ENCODE data around the gene MRPL27.
A peak's percentile ranks its signal among the peaks of the same experiment; 100 is the strongest.

The MRPL27 gene

DNA sequence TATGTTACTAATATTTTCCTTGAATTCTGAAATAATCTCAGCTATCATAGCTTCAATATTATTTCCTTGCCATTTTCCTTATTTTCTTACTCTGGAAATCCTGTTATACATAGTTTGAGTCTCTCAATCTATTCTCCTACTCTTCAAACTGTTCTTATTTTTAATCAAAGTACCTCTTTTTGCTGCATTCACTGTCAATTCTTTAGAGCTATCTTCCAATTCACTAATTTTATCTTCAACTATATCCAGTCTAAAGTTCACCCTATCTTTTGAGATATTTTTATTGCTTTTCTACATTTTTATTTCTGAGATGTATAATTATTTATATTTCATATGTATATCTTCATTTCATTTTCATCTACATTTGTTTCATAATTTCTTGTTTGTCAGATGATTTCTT, 34.3 kb downstream of the MRPL27 start:
- peak; percentile 64 for TF ChIP-seq SETDB1 (IDR thresholded peaks at IDR 0.05; ENCODE audit: insufficient read length, low read length)
- 0 out of 2 replicates have a peak, but pooled peaks have one; percentile 18 for TF ChIP-seq SP7 (tag by site-specific recombination; IDR thresholded peaks at IDR 0.05)
- TF ChIP-seq ZBTB7A (tag by site-specific recombination; IDR thresholded peaks at IDR 0.05; ENCODE audit: low read depth): no peak
- TF ChIP-seq, protein P1, sequence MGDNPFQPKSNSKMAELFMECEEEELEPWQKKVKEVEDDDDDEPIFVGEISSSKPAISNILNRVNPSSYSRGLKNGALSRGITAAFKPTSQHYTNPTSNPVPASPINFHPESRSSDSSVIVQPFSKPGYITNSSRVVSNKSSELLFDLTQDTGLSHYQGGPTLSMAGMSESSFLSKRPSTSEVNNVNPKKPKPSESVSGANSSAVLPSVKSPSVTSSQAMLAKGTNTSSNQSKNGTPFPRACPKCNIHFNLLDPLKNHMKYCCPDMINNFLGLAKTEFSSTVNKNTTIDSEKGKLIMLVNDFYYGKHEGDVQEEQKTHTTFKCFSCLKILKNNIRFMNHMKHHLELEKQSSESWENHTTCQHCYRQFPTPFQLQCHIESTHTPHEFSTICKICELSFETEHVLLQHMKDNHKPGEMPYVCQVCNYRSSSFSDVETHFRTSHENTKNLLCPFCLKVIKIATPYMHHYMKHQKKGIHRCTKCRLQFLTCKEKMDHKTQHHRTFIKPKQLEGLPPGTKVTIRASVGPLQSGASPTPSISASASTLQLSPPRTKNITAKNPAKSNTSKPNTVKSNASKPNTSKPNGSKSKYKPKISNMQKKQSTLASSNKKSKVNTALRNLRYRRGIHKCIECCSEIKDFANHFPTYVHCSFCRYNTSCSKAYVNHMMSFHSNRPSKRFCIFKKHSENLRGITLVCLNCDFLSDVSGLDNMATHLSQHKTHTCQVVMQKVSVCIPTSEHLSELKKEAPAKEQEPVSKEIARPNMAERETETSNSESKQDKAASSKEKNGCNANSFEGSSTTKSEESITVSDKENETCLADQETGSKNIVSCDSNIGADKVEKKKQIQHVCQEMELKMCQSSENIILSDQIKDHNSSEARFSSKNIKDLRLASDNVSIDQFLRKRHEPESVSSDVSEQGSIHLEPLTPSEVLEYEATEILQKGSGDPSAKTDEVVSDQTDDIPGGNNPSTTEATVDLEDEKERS (tag by site-specific recombination; IDR thresholded peaks at IDR 0.05): 0 out of 2 replicates have a peak, but pooled peaks have one; percentile 59
- Histone ChIP-seq H3K27ac (ENCODE audit: extremely low read depth, low read depth, low read length) (no peak overlapping the region), H3K9me3 (ENCODE audit: control insufficient read depth, insufficient read depth, low read depth, low read length) (no peaks in the 10 kb centered on the region), H3K4me3 (ENCODE audit: low read depth, low read length) (no peak overlapping the region), H3K36me3 (ENCODE audit: control insufficient read depth in 2 of 2, insufficient read depth in 1 of 2, low read length in 2 of 2) (no peaks in the 10 kb centered on the region), H3K4me1 (ENCODE audit: control insufficient read depth, insufficient read depth, low read length) (no peaks in the 10 kb centered on the region)
- ChIA-PET POLR2A (no interaction called here), CTCF (interaction anchor here (0.6 to 2.5 kb wide), 4 partner anchors 42 to 251 kb away, joined by 3 to 10 read pairs (median 5); partner anchors contain the start of gene LRRC59)

DNA sequence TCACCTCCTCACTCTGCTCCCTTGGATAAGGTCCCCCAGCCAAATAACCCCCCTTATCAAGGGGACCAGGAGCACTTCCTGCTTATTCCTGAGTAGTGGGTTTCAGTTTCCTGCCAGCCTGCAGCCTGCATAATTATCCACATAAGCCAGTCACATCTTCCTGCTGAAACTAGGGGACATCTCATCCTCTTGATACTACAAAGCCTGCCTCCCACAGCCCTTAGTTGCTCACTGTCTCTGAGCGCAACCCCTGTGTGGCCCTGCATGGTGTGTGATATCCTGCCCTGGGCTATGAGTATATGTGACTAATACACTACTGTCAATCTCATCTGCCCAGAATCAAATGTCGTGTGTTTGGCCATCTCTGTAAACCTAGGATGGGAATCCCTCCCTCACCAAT, 35.0 kb downstream of the MRPL27 start:
- TF ChIP-seq ZNF664 (tag by site-specific recombination; IDR thresholded peaks at IDR 0.05) (no peak), ZNF558 (tag by site-specific recombination; IDR thresholded peaks at IDR 0.05) (no peak), ZNF37A (tag by site-specific recombination; IDR thresholded peaks at IDR 0.05) (no peak), ZNF19 (tag by site-specific recombination; IDR thresholded peaks at IDR 0.05; ENCODE audit: low read depth) (no peak), ZNF777 (tag by site-specific recombination; IDR thresholded peaks at IDR 0.05; ENCODE audit: borderline replicate concordance) (no peak), ZNF311 (tag by site-specific recombination; IDR thresholded peaks at IDR 0.05; ENCODE audit: borderline replicate concordance) (no peak), ZSCAN23 (tag by site-specific recombination; IDR thresholded peaks at IDR 0.05) (no peak), KLF16 (tag by site-specific recombination; IDR thresholded peaks at IDR 0.05) (no peak), ZBTB21 (tag by site-specific recombination; IDR thresholded peaks at IDR 0.05) (no peak), ZNF501 (tag by site-specific recombination; IDR thresholded peaks at IDR 0.05) (no peak), SETDB1 (IDR thresholded peaks at IDR 0.05; ENCODE audit: insufficient read length, low read length) (no peak)
- TF ChIP-seq, protein P2, sequence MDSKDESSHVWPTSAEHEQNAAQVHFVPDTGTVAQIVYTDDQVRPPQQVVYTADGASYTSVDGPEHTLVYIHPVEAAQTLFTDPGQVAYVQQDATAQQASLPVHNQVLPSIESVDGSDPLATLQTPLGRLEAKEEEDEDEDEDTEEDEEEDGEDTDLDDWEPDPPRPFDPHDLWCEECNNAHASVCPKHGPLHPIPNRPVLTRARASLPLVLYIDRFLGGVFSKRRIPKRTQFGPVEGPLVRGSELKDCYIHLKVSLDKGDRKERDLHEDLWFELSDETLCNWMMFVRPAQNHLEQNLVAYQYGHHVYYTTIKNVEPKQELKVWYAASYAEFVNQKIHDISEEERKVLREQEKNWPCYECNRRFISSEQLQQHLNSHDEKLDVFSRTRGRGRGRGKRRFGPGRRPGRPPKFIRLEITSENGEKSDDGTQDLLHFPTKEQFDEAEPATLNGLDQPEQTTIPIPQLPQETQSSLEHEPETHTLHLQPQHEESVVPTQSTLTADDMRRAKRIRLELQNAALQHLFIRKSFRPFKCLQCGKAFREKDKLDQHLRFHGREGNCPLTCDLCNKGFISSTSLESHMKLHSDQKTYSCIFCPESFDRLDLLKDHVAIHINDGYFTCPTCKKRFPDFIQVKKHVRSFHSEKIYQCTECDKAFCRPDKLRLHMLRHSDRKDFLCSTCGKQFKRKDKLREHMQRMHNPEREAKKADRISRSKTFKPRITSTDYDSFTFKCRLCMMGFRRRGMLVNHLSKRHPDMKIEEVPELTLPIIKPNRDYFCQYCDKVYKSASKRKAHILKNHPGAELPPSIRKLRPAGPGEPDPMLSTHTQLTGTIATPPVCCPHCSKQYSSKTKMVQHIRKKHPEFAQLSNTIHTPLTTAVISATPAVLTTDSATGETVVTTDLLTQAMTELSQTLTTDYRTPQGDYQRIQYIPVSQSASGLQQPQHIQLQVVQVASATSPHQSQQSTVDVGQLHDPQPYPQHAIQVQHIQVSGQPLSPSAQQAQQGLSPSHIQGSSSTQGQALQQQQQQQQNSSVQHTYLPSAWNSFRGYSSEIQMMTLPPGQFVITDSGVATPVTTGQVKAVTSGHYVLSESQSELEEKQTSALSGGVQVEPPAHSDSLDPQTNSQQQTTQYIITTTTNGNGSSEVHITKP (tag by site-specific recombination; IDR thresholded peaks at IDR 0.05): no peak

More for the DNA sequence above, 35.0 kb downstream of the MRPL27 start:
- H3K27ac ChIP-seq (ENCODE audit: extremely low read depth, low read depth, low read length): no peak overlapping the region
- ChIA-PET POLR2A (no interaction called here), CTCF (interaction anchor here (0.7 to 2.5 kb wide), 3 partner anchors 59 to 252 kb away, joined by 3 to 7 read pairs (median 3); partner anchors contain the start of gene LRRC59)
- H3K9me3 ChIP-seq (ENCODE audit: control insufficient read depth, insufficient read depth, low read depth, low read length): no peaks in the 10 kb centered on the region
- no peak overlapping the region for H3K4me3 ChIP-seq (ENCODE audit: low read depth, low read length)
- no peaks in the 10 kb centered on the region for H3K4me1 ChIP-seq (ENCODE audit: control insufficient read depth, insufficient read depth, low read length)
- H3K36me3 ChIP-seq (ENCODE audit: control insufficient read depth in 2 of 2, insufficient read depth in 1 of 2, low read length in 2 of 2): no peaks in the 10 kb centered on the region
